ENCODE data around the gene ASGR1.

The ASGR1 gene, protein sequence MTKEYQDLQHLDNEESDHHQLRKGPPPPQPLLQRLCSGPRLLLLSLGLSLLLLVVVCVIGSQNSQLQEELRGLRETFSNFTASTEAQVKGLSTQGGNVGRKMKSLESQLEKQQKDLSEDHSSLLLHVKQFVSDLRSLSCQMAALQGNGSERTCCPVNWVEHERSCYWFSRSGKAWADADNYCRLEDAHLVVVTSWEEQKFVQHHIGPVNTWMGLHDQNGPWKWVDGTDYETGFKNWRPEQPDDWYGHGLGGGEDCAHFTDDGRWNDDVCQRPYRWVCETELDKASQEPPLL

DNA sequence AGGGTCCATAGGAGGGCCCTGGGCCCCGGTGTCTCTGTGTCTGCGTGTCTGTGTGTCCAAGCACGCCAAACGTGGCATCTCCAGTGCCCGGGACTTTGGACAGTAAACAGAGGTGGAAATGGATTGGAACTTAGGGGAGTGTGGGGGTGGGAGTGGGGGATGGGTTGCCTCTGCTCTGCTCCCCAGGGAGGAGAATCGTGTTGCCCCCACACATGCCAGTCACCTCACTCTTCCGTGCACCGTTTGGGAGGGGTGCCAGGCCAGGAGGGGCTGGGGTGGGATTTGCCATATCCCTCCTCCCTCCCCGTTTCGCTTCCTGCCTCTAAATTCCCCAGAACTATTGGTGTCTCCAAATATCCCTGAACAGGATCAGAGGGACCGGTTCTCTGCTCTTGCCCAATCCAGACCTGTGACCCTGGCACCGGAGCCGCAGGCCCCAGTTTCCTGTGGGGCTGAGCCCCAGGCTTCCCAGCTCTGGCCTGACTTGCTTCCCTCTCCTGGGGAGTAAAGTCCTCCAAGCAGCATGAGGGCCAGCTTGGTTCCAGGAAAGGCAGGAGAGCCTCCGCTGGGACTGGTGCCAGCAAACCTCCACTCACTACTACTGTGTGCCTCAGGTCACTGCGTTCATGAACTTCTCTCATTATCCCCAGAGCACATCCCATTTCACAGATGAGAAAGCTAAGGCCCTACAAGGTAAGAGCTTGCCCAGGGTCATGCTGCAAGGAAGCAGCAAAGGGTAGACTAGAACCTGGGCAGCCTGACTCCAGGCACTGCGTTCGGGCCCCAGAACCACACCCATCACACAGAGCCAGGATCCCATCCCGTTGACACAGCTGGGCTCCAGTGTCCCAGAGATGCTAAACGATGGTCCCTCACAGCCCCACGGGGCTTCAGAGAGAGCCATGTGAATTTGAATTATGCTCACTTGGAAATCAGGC is at the start of gene ASGR1:
TSS of gene ASGR1 (minus strand) at position 54 of the 938 bp plus-strand sequence. CDS start 807 bp downstream, outside the sequence.
- TF ChIP-seq CTCF (IDR thresholded peaks at IDR 0.05; ENCODE audit: low read depth, low read length), result no peak
- peak within 1 kb of the TSS; percentile 65 for H3K4me3 ChIP-seq (ENCODE audit: low read depth, low read length)

GRCh38 chr17:7228920-7229319 is 49.8 kb upstream of the ASGR1 start:
- H3K4me3 ChIP-seq (ENCODE audit: low read depth, low read length), result no peak overlapping the region
- no peak for TF ChIP-seq CTCF (IDR thresholded peaks at IDR 0.05; ENCODE audit: low read depth, low read length)

DNA sequence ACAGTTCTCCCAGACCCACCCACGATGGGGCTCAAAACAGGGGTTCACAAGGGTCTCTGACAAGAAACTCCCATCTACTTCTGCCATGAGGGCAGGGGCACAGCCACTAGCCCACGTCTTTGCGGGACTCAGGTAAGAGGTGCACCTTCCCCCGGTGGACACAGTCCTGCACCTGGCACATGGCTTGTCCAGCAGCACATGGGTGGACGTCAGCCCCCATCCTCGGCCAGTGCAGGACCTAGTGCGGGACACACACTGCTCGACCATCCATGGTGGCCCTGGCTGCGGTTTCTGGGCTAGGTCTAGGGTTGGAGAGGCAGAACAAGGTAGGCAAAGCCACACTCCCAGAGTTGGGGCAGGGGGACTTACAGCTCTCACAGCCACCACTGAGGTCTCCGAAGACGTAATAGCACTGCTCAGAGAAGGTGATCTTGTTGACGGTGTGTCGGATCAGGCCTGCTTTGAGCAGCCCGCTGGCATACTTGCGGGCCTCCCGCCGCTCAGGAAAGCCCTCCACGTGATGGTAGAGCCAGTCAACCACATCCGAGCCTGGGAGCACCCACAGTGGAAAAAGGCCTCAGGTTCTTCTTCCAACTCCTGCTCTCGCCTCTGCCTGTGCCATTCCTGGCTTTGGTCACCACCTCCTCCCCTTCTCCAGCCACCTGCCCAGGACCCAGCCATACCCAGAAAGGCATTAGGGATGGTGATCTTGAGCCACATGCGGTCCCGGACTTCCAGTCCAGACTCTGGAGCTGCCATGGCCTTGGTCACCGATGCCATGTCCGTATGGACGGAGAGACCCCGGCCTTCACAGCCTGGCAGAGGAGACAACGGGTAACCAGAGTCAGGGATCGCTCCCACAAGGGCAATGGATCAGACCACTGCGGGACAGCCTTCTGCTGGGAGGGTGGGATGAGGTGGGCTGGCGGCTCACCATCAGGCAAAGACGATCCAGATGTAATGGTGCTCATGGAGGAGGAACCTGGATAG is 47.8 kb upstream of the ASGR1 start:
- no peak overlapping the region for H3K4me3 ChIP-seq (ENCODE audit: low read depth, low read length)
- no peak for TF ChIP-seq CTCF (IDR thresholded peaks at IDR 0.05; ENCODE audit: low read depth, low read length)

DNA sequence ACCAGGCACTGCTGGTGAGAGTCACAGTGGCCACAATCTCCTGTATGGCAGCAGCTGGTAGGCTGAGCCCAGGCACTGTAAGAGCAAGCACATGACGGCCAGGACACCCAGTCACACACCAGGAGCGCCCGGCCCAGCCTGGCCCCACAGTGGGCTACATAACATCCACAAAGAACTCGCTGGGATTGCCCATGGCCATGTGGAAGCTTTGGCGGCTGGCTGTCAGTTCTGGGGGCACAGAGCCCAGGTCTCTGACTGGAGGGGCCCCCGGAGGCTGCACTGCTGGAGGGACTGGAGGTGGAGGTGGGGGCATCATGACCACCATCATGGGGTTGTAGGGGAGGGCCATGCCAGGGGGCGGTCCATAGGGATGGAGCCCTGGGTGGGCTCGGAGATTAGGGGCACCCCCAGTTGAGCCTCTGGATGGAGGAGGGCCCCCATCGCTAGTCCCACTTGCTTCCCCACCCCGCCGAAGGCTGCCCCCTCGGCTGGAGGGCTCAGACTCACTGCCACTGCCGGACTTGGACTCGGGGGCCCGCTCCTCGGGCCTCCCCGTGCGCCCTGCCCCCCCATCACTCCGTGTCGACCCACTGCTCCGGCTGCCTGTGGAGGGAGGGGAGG is 46.7 kb upstream of the ASGR1 start:
- TF ChIP-seq CTCF (IDR thresholded peaks at IDR 0.05; ENCODE audit: low read depth, low read length), result no peak
- no peak overlapping the region for H3K4me3 ChIP-seq (ENCODE audit: low read depth, low read length)

- TF ChIP-seq CTCF (IDR thresholded peaks at IDR 0.05; ENCODE audit: low read depth, low read length), result no peak
- H3K4me3 ChIP-seq (ENCODE audit: low read depth, low read length), result no peak overlapping the region
Observed at GRCh38 chr17:7224661-7225111, 45.5 kb upstream of the ASGR1 start.

GRCh38 chr17:7224110-7224509 is 44.9 kb upstream of the ASGR1 start:
- TF ChIP-seq CTCF (IDR thresholded peaks at IDR 0.05; ENCODE audit: low read depth, low read length), result no peak
- no peak overlapping the region for H3K4me3 ChIP-seq (ENCODE audit: low read depth, low read length)
